Upper lobe of left lung (tissue), 6 donors: ENCODE data around the gene PAK5. TPM values are rescaled to one million over a fixed set of nuclear protein-coding genes. Genes with fewer than 3 reads are reported as not detected.
A peak's percentile ranks its signal among the peaks of the same experiment; 100 is the strongest.

ENCODE experiments used
- ATAC-seq, 2 donors: fragments of 200-7000 bp; cut with Tn5 transposase; one replicate each; pipeline ENCODE4 v1.9.1; 2022; ENCODE audit warnings: mild to moderate bottlenecking in 2 of 2, moderate library complexity in 2 of 2; ENCODE audit not compliant: low FRiP score in 2 of 2
- DNase-seq, 2 donors: peaks; one replicate each; pipeline ENCODE4 v3.0.0-alpha.2; 2019 to 2020
- H3K27ac ChIP-seq, 4 donors: fragments of 200-600 bp; sonication (generic); one replicate each; pipeline ENCODE4 v1.5.1; 2016 to 2019
- H3K27me3 ChIP-seq, 4 donors: fragments of 200-600 bp; sonication (generic); one replicate each; pipeline ENCODE4 v1.5.1; 2017 to 2019
- H3K36me3 ChIP-seq, 4 donors: fragments of 200-600 bp; sonication (generic); one replicate each; pipeline ENCODE4 v1.5.1; 2016 to 2019
- H3K4me1 ChIP-seq, 4 donors: fragments of 200-600 bp; sonication (generic); one replicate each; pipeline ENCODE4 v1.5.1; 2018 to 2019
- H3K4me3 ChIP-seq, 4 donors: fragments of 200-600 bp; sonication (generic); one replicate each; pipeline ENCODE4 v1.5.1; 2017 to 2019; ENCODE audit warnings: mild to moderate bottlenecking in 2 of 4, moderate library complexity in 1 of 4
- H3K9me3 ChIP-seq, 4 donors: fragments of 200-600 bp; sonication (generic); one replicate each; pipeline ENCODE4 v1.5.1; 2018 to 2019
- EP300 ChIP-seq, 4 donors: sonication (generic); formaldehyde crosslinking; IDR thresholded peaks; one replicate each; pipeline ENCODE4 v1.5.1; 2017; ENCODE audit warnings: antibody characterized with exemption in 4 of 4, control low read depth in 2 of 4
- POLR2A ChIP-seq, 4 donors: fragments of 450-650 bp; IDR thresholded peaks; one replicate each; pipeline ENCODE4 v1.5.1; 2016 to 2017; ENCODE audit warnings: antibody characterized with exemption in 4 of 4, mild to moderate bottlenecking in 2 of 4
- POLR2AphosphoS5 ChIP-seq, 2 donors: sonication (generic); formaldehyde crosslinking; IDR thresholded peaks; one replicate each; pipeline ENCODE4 v1.5.1; 2017; ENCODE audit warnings: antibody characterized with exemption in 2 of 2
- WGBS, 2 donors: methylation state at CpG; one replicate each; pipeline ENCODE4 v1.1.5; 2017 to 2018; 5-methylcytosine and 5-hydroxymethylcytosine counted together
- total RNA-seq, 6 donors: library from RNA; depleted of rRNA in 4 of 6; stranded (reverse); fragments of >200 nt in 4 of 6; gene quantifications; one replicate each; pipeline versions ENCODE4 v1.1.0 to v1.2.1, GENCODE V29; 2016 to 2021
- TF ChIP-seq, protein P1 (sequence below), 6 experiments: fragments of 450-650 bp in 4 of 6; fragments of 200-600 bp in 2 of 6; sonication (generic) in 2 of 6; IDR thresholded peaks; one replicate each; pipeline ENCODE4 v1.5.1; 2016 to 2019; ENCODE audit warnings: antibody characterized with exemption in 6 of 6
- donor health status: DM: no; HTN: no; CAD: no; lungs with moderate emphysema.
- donor health status: DM: no; HTN: yes; CAD: no; lungs with severe emphysema.

The PAK5 gene
- total RNA-seq, 6 donors from 2014 or later, result 0.17 to 0.30 (median 0.23) TPM; not detected in 2

GRCh38 chr20:9515741-9516233 is 323.1 kb downstream of the PAK5 start:
- ATAC-seq (peak in 1 of 2 donors; percentile 36), DNase-seq (peak in 1 of 2 donors; percentile 79)
- peaks cover 12 to 30% (median 26%) of the 10 kb centered on the region in 4 donors for H3K4me1 ChIP-seq
- H3K27ac ChIP-seq, result no peak overlapping the region
- whole genome bisulfite sequencing, 2 donors, result 8 to 9% methylated on average over 6 to 37 of the region's 38 CpGs
- no peaks in the 10 kb centered on the region for H3K36me3 ChIP-seq
- H3K4me3 ChIP-seq, result peak overlapping the region in 2 of 4 donors; percentile 15 to 22
- TF ChIP-seq POLR2A (IDR thresholded peaks at IDR 0.05), result no peak
- TF ChIP-seq EP300 (IDR thresholded peaks at IDR 0.05), result no peak
- TF ChIP-seq, protein P1, sequence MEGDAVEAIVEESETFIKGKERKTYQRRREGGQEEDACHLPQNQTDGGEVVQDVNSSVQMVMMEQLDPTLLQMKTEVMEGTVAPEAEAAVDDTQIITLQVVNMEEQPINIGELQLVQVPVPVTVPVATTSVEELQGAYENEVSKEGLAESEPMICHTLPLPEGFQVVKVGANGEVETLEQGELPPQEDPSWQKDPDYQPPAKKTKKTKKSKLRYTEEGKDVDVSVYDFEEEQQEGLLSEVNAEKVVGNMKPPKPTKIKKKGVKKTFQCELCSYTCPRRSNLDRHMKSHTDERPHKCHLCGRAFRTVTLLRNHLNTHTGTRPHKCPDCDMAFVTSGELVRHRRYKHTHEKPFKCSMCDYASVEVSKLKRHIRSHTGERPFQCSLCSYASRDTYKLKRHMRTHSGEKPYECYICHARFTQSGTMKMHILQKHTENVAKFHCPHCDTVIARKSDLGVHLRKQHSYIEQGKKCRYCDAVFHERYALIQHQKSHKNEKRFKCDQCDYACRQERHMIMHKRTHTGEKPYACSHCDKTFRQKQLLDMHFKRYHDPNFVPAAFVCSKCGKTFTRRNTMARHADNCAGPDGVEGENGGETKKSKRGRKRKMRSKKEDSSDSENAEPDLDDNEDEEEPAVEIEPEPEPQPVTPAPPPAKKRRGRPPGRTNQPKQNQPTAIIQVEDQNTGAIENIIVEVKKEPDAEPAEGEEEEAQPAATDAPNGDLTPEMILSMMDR (IDR thresholded peaks at IDR 0.05), result no peak
- TF ChIP-seq POLR2AphosphoS5 (IDR thresholded peaks at IDR 0.05), result no peak
- H3K27me3 ChIP-seq, result peaks cover 0 to 20% (median 0%) of the 10 kb centered on the region in 4 donors
- no peaks in the 10 kb centered on the region for H3K9me3 ChIP-seq

- TF ChIP-seq EP300 (IDR thresholded peaks at IDR 0.05) (no peak), POLR2A (IDR thresholded peaks at IDR 0.05) (no peak), POLR2AphosphoS5 (IDR thresholded peaks at IDR 0.05) (no peak)
- TF ChIP-seq, protein P1 (IDR thresholded peaks at IDR 0.05), result no peak
- Histone ChIP-seq H3K36me3 (no peaks in the 10 kb centered on the region), H3K9me3 (no peaks in the 10 kb centered on the region), H3K4me1 (peaks cover 12 to 30% (median 26%) of the 10 kb centered on the region in 4 donors), H3K27me3 (peaks cover 0 to 20% (median 0%) of the 10 kb centered on the region in 4 donors), H3K27ac (no peak overlapping the region), H3K4me3 (peak overlapping the region in 2 of 4 donors; percentile 3 to 22)
- WGBS, 2 donors, result 12 to 14% methylated on average over 13 of the region's 13 CpGs
- DNase-seq, result peak in 1 of 2 donors; percentile 11
- ATAC-seq, result peak in 1 of 2 donors; percentile 49
Observed at GRCh38 chr20:9515214-9515585, 323.7 kb downstream of the PAK5 start.

- ATAC-seq (peak in 1 of 2 donors; percentile 47), DNase-seq (peak in 1 of 2 donors; percentile 77)
- H3K4me1 ChIP-seq, result peaks cover 12 to 30% (median 26%) of the 10 kb centered on the region in 4 donors
- no peaks in the 10 kb centered on the region for H3K36me3 ChIP-seq
- WGBS, 2 donors, result 4% methylated on average over 15 to 38 of the region's 38 CpGs
- no peaks in the 10 kb centered on the region for H3K9me3 ChIP-seq
- peaks cover 0 to 20% (median 0%) of the 10 kb centered on the region in 4 donors for H3K27me3 ChIP-seq
- peak within 1 kb of the TSS in 2 of 4 donors; percentile 3 to 22 for H3K4me3 ChIP-seq
- no peak within 1 kb of the TSS for H3K27ac ChIP-seq
- TF ChIP-seq POLR2A (IDR thresholded peaks at IDR 0.05) (no peak), POLR2AphosphoS5 (IDR thresholded peaks at IDR 0.05) (no peak), EP300 (IDR thresholded peaks at IDR 0.05) (no peak)
- TF ChIP-seq, protein P1 (IDR thresholded peaks at IDR 0.05), result no peak
Observed at GRCh38 chr20:9514461-9515213, 324.2 kb downstream of the PAK5 start, which contains the start of gene LAMP5. Gene LAMP5 (plus strand): TSS chr20:9514590. CDS start chr20:9514853, 263 bp downstream.

- Histone ChIP-seq H3K36me3 (no peaks in the 10 kb centered on the region), H3K4me3 (no peak overlapping the region), H3K27ac (no peak overlapping the region), H3K4me1 (peaks cover 12 to 30% (median 26%) of the 10 kb centered on the region in 4 donors), H3K9me3 (no peaks in the 10 kb centered on the region), H3K27me3 (peaks cover 0 to 20% (median under 1%) of the 10 kb centered on the region in 4 donors)
- no peak for TF ChIP-seq POLR2A (IDR thresholded peaks at IDR 0.05)
- TF ChIP-seq, protein P1 (IDR thresholded peaks at IDR 0.05), result no peak
- no peak for TF ChIP-seq POLR2AphosphoS5 (IDR thresholded peaks at IDR 0.05)
- no peak for TF ChIP-seq EP300 (IDR thresholded peaks at IDR 0.05)
- ATAC-seq (no peak), DNase-seq (no peak)
- 14 to 29% methylated on average over 9 of the region's 9 CpGs for WGBS, 2 donors
Observed at GRCh38 chr20:9514072-9514460, 324.8 kb downstream of the PAK5 start.
